ENCODE results near the gene LDLRAD3.

- no peak for TF ChIP-seq CTCF (IDR thresholded peaks at IDR 0.05; ENCODE audit: borderline replicate concordance, extremely low read depth, low read length, poor library complexity, severe bottlenecking)
- no peak for TF ChIP-seq EZH2 (IDR thresholded peaks at IDR 0.05; ENCODE audit: borderline replicate concordance, low read depth, low read length, severe bottlenecking)
Observed at GRCh38 chr11:36062796-36063365, 119.0 kb downstream of the LDLRAD3 start.

Measured in DND-41 (cell line).